Heart left ventricle (tissue), 16 donors: ENCODE measurements around the gene FXYD3. TPM values are rescaled to one million over a fixed set of nuclear protein-coding genes. Genes with fewer than 3 reads are reported as not detected.

ENCODE experiments used
- ATAC-seq, 4 donors: fragments of 200-7000 bp; cut with Tn5 transposase; one replicate each; pipeline ENCODE4 v1.9.1; 2020 to 2022; ENCODE audit warnings: moderate library complexity in 4 of 4, mild to moderate bottlenecking in 3 of 4, moderate number of reproducible peaks in 1 of 4
- DNase-seq, 5 donors: peaks; one replicate each; pipeline ENCODE4 v3.0.0-alpha.2; 2020
- H3K27ac ChIP-seq, 12 donors: fragments of 200-600 bp; sonication (generic) in 4 of 12; one replicate each; pipeline versions ENCODE4 v1.5.0 to v1.8.0; 2016 to 2022; ENCODE audit warnings: mild to moderate bottlenecking in 2 of 12
- H3K27me3 ChIP-seq, 9 donors: fragments of 200-600 bp; sonication (generic) in 2 of 9; one replicate each; pipeline versions ENCODE4 v1.5.1 to v1.8.0; 2016 to 2022; ENCODE audit warnings: mild to moderate bottlenecking in 3 of 9
- H3K36me3 ChIP-seq, 9 donors: fragments of 200-600 bp; sonication (generic) in 2 of 9; one replicate each; pipeline versions ENCODE4 v1.5.0 to v1.8.0; 2018 to 2022; ENCODE audit warnings: mild to moderate bottlenecking in 2 of 9
- H3K4me1 ChIP-seq, 12 donors: fragments of 200-600 bp; sonication (generic) in 4 of 12; one replicate each; pipeline versions ENCODE4 v1.5.0 to v1.8.0; 2016 to 2022; ENCODE audit warnings: mild to moderate bottlenecking in 3 of 12
- H3K4me3 ChIP-seq, 12 donors: fragments of 200-600 bp; sonication (generic) in 4 of 12; one replicate each; pipeline versions ENCODE4 v1.5.0 to v1.8.0; 2017 to 2022; ENCODE audit warnings: mild to moderate bottlenecking in 9 of 12, moderate library complexity in 4 of 12
- H3K9me3 ChIP-seq, 12 donors: fragments of 200-600 bp; sonication (generic) in 4 of 12; one replicate each; pipeline versions ENCODE4 v1.5.0 to v1.8.0; 2016 to 2022; ENCODE audit warnings: mild to moderate bottlenecking in 1 of 12
- CTCF ChIP-seq, 12 donors: fragments of 200-600 bp; sonication (generic) in 4 of 12; IDR thresholded peaks; one replicate each; pipeline versions ENCODE4 v1.5.0 to v1.8.0; 2018 to 2022; ENCODE audit warnings: antibody characterized with exemption in 12 of 12, mild to moderate bottlenecking in 5 of 12
- POLR2A ChIP-seq, 2 donors: fragments of 450-650 bp; IDR thresholded peaks; one replicate each; pipeline ENCODE4 v1.6.1; 2017; ENCODE audit warnings: antibody characterized with exemption in 2 of 2, mild to moderate bottlenecking in 2 of 2, moderate library complexity in 2 of 2
- WGBS, 4 donors: extraction: QIAGEN DNeasy Blood & Tissue Kit in 2 of 4; methylation state at CpG; one replicate each; pipeline versions ENCODE4 v1.1.5 to v1.1.7; 2013 to 2018; 5-methylcytosine and 5-hydroxymethylcytosine counted together
- intact Hi-C, 10 donors: fragments of 100-400 bp; cut with DNase I; formaldehyde crosslinking; loops; one replicate each; pipeline versions ENCODE4 v1.11.1 to v1.14.2; 2022
- polyA plus RNA-seq, 2 donors: library from polyadenylated mRNA; stranded (reverse); fragments of 200-250 nt; gene quantifications; one replicate each; pipeline ENCODE4 v1.2.3, GENCODE V29; 2013
- total RNA-seq, 9 donors: library from RNA; depleted of rRNA in 2 of 9; stranded (reverse); fragments of >200 nt in 2 of 9; fragmentation: NEBNext Ultra II Directional in 3 of 9; extraction: Animal tissue kit (Norgen Biotek cat#: 25700) in 3 of 9; gene quantifications; one replicate each; pipeline versions ENCODE4 v1.1.0 to v1.2.4, GENCODE V29; 2016 to 2023
- donor health status: ischemic (EF 13 %, LVEDD 7.1; RV severe dilation, severe dysfunction).
- donor health status: healthy with polysubstance abuse.
- donor health status: DM: no; HTN: yes; CAD: no.
- donor health status: DM: no; HTN: no; CAD: no.
- donor health status: ischemic (EF 25% LVEDD 6.9; RV normal size, moderate dysfunction).
- donor health status: ischemic (EF 25% LVEDD 5.7; RV mildly dilated, moderate dysfunction).
- donor health status: healthy.
- donor health status: DM: yes; HTN: yes; CAD: no.
- donor health status: ischemic (EF 35%, LVEDD 5.7; RV mildly dilated, moderate dysfunction).
- donor health status: nonischemic (EF 11% LVEDD 7.7; RV severe dilation, severe dysfunction).
- donor health status: DM: yes; HTN: yes; CAD: no.
- donor health status: PGD.
- donor health status: ischemic (EF 29% LVEDD 5.4; RV normal size, mild dysfunction).
- donor health status: nonischemic (EF 23%, LVEDD 6.1; RV moderate dilation, normal function).

Gene FXYD3
- total and polyA plus RNA-seq, 11 donors: 0.37 to 2.5 (median 0.93) TPM; not detected in 3

DNA sequence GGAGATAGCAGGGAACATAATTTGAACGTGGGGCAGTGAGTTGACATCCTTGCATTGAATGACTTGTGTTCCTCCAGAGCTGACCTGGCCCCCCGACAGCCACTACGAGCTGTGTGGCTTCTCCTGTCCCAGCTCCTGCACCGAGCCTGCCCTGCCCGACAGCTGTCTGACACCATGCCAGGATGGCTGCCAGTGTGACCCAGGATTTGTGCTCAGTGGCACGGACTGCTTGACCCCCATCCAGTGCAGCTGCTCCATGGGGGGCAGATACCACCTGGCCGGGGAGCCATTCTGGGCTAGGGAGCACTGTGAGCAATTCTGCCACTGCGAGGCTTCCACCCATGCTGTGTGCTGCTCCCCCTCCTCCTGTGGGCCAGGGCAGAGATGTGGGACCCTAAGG lies 29.2 kb upstream of the FXYD3 start:
- Histone ChIP-seq H3K4me1 (peaks cover 0 to 9% (median 4%) of the 10 kb centered on the region in 12 donors), H3K4me3 (no peak overlapping the region), H3K36me3 (no peaks in the 10 kb centered on the region), H3K27ac (no peak overlapping the region), H3K9me3 (no peaks in the 10 kb centered on the region), H3K27me3 (peaks cover 0 to 15% (median 7%) of the 10 kb centered on the region in 9 donors)
- DNase-seq (no peak), ATAC-seq (no peak)
- intact Hi-C loops: no loop called here
- TF ChIP-seq POLR2A (IDR thresholded peaks at IDR 0.05) (no peak), CTCF (IDR thresholded peaks at IDR 0.05) (no peak)
- 73 to 87% (median 81%) methylated on average over 7 to 8 of the region's 8 CpGs for WGBS, 4 donors

- Histone ChIP-seq H3K36me3 (no peaks in the 10 kb centered on the region), H3K27ac (no peak overlapping the region), H3K4me3 (no peak overlapping the region), H3K27me3 (peaks cover 0 to 24% (median 7%) of the 10 kb centered on the region in 9 donors), H3K4me1 (peaks cover 0 to 9% (median 4%) of the 10 kb centered on the region in 12 donors), H3K9me3 (no peaks in the 10 kb centered on the region)
- ATAC-seq: no peak
- no peak for DNase-seq
- no peak for TF ChIP-seq CTCF (IDR thresholded peaks at IDR 0.05)
- no peak for TF ChIP-seq POLR2A (IDR thresholded peaks at IDR 0.05)
- intact Hi-C loops: no loop called here
Measured at GRCh38 chr19:35087393-35087792, 28.2 kb upstream of the FXYD3 start.

GRCh38 chr19:35088131-35088913 lies 27.3 kb upstream of the FXYD3 start:
- TF ChIP-seq CTCF (IDR thresholded peaks at IDR 0.05) (no peak), POLR2A (IDR thresholded peaks at IDR 0.05) (no peak)
- H3K9me3 ChIP-seq: no peaks in the 10 kb centered on the region
- H3K36me3 ChIP-seq: no peaks in the 10 kb centered on the region
- no peak overlapping the region for H3K27ac ChIP-seq
- no peak overlapping the region for H3K4me3 ChIP-seq
- peaks cover 0 to 9% (median 4%) of the 10 kb centered on the region in 12 donors for H3K4me1 ChIP-seq
- peaks cover 0 to 26% (median 7%) of the 10 kb centered on the region in 9 donors for H3K27me3 ChIP-seq
- intact Hi-C loops: no loop called here
- ATAC-seq (no peak), DNase-seq (no peak)
- 72 to 76% (median 75%) methylated on average over 8 of the region's 8 CpGs for WGBS, 4 donors

DNA sequence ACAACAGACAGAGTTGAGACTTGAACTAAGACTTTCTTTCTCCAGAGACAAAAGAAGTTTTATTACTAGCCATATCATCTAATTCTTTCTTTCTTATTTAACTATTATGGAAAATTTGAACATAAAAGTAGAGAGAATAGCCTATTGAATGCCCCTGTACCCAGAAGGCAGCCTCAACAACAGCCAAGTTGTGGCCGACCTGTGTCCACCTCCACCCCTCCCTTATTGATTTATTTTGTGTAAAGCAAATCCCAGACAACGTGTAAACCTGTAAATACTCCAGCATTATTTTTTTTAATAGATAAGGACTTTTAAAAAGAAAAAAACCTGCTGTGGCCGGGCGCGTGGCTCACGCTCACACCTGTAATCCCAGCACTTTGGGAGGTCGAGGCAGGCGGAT lies 26.1 kb upstream of the FXYD3 start:
- peaks cover 0 to 9% (median 4%) of the 10 kb centered on the region in 12 donors for H3K4me1 ChIP-seq
- no peak overlapping the region for H3K4me3 ChIP-seq
- H3K9me3 ChIP-seq: no peaks in the 10 kb centered on the region
- DNase-seq (no peak), ATAC-seq (no peak)
- H3K36me3 ChIP-seq: no peaks in the 10 kb centered on the region
- TF ChIP-seq CTCF (IDR thresholded peaks at IDR 0.05) (no peak), POLR2A (IDR thresholded peaks at IDR 0.05) (no peak)
- H3K27me3 ChIP-seq: peaks cover 0 to 26% (median 7%) of the 10 kb centered on the region in 9 donors
- no peak overlapping the region for H3K27ac ChIP-seq
- intact Hi-C loops: no loop called here
- WGBS, 4 donors: 84 to 89% (median 86%) methylated on average over 8 of the region's 8 CpGs
